Activated CD8-positive, alpha-beta memory T cell treated with anti-CD3 and anti-CD28 coated beads, Interleukin-2, amount 50 U/mL, for 1 hour (primary cell): ENCODE results near the gene DPF3.
"Not testable (repeated sequence)": the region's sequence is repeated elsewhere in the genome, so short reads cannot be mapped to it uniquely, and the experiment has no call there.

Experiments
- DNase-seq: peaks from one replicate; pipeline ENCODE4 v3.0.0-alpha.2; 2020; ENCODE audit errors: extremely low read depth

The DPF3 gene

DNA sequence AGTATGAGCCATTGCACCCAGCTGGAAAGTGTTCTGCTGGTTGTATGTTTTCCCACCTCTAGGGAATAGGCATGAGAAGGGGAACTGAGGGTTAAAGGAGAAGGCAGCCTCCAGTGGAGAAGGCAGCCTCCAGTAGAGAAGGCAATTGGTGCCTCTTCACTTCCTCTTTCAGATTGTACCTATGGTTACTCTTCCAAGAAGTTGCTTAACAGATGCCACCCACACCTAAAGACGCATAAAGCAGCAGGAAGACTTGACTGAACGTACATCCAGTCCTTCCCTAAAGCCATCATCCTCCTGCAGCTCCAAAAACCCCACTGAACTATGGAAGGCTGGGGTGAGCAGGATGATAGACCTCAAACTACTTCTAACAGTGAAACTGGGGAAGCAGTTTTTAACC is 13.1 kb downstream of the DPF3 start:
- no peak for DNase-seq

DNA sequence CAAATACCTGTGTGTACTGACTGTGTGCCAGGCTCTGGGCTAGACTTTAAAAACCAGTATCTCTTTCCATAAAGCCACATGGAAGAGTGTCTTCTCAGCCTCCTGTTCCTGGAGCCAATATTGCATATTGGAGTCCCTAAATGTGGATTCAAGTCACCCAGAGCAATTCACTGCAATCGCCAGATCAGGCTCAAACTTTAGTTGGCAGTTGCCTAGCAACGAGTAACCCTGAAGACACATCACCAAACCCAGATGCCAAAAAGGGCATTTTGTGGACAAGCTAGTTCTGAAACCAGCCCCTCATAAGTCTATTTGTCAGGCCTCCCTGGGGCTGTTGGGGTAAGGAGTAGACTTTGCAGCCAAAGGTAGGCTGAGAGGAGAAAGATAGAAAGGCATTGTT is 13.7 kb downstream of the DPF3 start:
- no peak for DNase-seq

DNA sequence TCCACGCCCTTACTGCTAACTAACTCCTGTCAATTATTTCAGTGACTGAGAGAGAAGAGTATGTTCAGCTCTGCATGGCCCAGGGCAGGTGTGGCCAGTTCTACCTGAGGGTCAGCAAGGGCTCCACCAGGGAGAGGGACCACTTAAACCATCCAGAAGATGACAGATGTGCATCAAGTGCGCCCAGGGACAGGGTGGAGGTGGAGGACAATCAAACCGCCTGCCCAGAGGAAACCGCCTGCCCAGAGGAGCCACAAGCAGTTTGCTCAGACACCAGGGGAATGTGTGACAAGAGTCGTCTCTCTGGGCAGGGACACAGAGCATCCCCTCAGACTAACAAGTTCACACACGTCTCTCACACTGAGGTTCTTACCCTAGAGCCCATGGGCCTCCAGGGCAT is 14.5 kb downstream of the DPF3 start:
- DNase-seq, result no peak

DNA sequence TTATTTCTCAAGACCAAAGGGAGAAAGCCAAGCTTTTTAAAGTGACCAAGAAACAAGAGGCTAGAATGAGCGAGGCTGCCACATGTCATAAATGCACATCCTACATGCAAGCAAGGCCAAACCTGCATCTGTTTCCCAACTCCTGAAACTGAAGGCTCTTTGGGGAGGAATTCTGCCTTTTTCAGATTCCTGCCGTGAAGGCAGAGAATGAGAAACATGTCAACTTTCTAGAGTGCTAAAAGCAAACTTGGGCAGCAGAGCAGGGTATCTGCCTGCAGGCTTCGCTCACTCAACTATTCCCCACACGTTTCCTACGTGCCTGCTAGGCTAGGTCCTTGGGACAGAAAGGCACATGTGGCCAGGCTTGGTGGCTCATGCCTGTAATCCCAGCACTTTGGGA is 15.2 kb downstream of the DPF3 start:
- DNase-seq, result no peak

DNA sequence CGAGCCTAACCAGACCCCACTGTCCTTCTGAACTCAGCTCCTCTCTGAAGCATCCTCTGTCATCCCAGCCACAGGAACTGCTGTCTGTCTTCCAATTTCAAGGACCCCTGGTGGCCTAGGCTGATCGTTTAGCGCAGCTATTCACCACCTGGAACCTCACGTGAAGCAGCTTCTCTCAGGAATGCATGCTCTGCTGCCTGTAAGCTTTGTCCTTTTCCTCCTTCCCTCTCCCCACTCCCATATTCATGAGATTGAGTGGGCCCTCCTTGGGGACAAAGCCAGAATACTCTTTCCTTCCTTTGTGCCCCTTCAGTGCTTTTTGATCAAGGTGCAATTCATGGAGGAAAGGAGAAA is 17.2 kb downstream of the DPF3 start:
- DNase-seq, result no peak

DNA sequence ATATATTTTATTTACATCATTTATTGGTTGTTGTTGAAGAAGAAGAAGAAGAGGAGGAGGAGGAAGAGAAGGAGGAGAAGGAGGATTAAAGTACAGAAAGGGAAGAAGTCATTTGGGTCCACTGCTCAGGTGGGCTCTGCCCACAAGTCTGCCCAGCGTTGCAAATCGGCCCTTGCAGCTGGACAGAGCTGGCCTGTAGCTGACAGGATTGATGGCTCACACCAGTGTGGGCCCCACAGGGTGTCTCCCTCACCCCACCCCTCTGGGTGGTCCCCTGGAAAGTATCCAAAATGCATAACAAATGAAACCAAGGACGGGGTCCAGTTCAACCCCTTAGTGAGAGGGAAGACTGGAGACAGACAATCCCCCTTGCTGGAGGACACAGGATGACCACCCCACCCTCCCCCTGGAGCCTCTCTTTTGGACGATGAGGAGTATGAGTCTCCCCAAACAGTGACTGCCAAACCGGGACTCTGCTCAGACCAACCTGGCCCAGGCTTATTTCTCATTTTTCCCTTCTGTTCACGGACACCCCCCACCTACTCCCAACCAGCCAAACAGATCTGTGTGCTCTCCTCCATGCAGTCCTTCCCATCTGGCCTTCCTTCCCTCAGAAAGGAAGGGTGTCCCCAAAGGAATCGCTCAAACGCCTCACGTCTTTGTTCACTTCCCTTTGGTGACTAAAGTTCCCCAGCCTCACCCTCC is 17.7 kb downstream of the DPF3 start:
- DNase-seq, result no peak

DNA sequence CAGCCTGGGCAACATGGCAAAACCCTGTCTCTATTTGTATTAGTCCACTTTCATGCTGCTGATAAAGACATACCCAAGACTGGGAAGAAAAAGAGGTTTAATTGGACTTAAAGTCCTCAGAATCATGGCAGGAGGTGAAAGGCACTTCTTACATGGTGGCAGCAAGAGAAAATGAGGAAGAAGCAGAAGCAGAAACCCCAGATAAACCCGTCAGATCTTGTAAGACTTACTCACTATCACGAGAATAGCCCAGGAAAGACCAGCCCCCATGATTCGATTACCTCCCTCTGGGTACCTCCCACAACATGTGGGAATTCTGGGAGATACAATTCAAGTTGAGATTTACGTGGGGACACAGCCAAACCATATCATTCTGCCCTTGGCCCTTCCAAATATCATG is 23.0 kb downstream of the DPF3 start:
- not testable (repeated sequence) for DNase-seq

DNA sequence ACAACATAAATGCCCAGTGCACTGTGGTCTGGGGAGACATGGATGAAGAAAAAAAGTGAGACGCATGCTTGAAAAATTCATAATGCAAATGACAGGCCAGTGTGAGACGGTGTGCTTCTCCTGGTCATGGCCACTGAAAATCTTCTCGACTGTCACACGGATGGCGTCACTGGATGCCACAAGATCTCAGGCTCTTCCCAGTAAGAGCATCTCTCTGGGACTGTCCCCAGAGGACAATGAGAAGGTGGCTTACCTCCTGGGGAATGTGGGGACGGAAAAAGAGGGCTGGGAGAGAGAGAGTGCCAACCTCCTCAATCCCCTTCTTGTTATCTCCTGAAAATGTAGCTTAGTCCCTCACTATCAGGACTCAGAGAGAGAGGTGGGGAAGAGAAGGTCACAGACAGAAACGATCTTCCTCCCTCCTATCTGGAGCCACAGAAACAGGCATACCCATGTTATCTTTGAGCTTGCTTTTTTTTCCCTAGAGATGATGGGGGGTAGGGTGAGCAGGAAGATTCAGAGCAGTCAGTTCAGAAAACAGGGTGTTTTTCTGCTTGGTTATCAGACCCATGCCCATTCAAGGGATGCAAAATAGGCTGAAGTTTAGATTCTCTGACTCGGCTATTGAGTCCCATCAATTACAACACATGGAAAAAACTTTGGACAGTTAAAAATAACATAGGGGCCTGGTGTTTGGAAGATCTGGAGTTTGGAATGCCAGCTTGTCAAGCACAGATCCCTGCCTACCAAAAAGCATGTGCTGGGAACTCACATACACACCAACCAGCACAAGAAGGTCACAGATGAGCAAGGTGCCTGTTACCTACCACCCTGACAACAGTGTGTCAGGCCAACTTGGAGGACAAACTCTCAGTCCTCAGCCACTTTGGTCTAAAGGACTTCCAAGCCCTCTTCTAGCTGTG is 24.2 kb downstream of the DPF3 start:
- DNase-seq, result no peak

DNA sequence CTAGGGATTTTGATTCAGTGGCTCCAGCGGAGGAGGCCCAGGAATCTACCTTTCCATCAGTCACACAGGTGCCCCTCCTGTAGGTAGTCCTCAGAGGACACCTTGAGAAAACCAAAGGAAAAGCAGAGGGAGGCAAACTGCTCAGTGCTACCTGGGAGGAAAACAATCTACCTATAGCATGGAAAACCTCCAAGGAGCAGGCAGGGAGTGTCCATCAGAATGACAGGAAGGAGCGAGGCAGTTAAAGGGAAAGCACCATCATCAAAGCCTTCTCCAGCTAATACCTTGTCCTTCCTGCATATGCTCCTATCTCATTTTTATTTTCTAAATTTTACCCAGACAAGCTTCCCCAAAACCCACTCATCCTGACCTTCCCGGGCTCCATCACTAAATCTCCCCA is 25.4 kb downstream of the DPF3 start:
- DNase-seq, result no peak

DNA sequence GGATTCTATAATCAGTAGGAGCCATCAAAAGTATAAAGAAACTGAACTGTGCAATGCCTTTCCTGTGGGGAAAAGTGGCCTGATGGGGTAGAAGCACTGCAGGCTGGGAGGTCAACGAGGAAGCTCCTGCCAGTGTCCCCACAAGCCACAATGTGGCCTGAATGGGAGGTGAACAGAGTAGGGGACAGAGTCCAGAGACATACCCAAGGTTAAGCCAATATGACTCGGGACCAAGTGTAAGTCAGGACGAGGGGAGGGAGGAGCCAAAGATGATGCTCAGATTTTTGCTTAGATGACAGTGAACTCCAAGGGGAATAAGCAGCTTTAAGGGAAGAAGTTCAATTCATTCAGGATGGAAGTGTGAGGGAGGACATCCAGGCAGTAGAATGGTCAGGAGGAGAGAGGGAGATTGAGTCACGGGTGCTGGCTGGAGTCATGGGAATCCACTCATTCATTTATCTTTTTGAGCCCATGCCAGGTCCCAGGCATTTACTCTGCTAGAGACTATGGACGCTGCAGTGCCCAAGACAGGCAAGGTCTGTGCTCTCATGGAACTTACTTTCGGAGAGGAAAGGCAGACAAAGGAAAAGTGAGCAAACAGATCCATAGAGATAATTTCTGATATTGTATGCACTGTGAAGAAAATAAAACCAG is 29.1 kb downstream of the DPF3 start:
- no peak for DNase-seq

DNA sequence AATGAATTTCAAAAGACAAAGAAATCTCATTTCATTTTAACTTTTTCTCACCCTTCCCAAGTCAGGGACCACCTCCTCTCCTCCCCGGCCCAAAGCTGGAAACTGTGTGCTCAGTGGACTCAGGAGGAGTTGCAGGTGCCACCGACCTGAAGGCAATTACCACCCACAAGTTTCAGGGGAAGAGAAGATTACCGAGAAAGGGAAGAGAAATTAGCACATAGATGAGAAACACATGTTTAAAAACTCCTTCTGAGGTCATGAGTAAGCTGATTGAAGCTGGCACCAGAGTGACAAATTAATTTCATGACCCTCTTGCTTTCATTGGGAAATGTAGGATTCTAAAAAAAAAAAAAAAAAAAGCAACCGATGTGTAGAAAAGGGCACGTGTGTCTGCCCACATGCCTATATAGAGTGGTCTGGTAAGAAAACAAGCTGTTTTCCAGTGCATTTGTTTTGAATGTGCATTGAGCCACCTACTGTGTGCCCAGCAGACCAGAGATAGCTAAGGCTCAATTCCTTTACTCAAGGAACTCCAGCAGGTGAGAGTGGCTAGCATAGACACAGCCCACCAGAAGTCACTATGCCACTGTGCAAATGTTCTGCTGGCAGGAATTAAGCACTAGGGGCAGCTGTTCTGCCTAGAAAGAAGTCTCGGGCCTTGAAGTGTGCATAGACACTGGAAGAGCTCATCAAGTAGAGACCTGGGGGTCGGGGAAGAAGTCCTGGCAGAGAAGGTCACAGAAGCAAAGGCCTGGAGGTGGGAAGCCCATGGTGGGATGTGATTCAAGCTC is 30.5 kb downstream of the DPF3 start:
- no peak for DNase-seq

DNA sequence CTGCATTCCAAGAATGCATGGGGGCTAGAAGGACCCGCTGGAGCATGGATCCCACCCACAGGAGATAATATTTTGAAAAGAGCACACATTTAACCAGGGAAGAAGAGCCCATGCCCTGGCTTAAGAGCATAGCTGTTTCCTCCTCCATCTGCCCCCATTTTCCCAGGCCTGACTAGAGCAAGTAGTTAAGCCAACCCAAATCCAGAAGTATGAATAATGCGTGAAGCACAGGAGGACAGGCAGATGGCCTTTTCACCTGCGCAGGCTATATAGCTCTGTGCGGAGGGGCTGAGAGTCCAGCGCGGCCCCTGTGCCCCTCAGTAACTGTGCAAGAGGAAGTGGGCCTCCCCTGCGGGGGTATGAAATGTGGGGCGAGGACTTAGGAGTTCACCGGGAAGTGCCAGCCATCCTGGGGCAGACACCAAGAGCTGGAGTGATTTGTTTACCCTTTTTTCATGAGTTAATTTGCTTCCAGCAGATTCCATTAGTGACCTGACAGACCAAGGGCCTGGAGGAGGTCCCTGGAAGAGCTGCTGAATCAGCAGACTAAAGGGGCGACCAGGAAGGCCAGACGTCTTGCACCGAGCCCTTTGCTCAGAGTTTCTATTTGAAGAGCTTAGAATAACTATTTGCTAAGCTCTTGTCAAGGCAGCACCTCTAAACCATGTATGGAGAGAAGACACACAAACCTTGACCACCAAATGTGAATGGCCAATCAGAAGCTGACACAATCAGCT is 37.2 kb downstream of the DPF3 start:
- no peak for DNase-seq

DNA sequence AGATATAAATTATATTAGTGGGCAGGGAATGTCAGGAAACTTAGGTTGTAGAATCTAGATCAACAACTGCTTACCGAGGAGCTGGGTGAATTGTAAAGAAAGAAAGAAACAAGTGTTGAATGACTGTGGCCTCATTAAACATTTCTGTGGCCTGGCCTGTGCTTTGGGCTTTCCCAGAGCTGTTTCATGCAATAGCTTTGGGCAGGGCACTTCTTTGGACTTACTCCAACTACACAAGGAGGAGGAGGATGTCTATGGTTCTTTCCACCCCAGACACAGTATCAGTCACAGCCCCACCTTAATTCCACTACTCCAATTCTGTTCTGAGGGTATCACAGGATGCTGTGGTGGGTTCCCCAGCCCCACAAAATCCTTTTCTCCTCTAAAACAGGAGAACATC is 38.0 kb downstream of the DPF3 start:
- DNase-seq, result no peak

DNA sequence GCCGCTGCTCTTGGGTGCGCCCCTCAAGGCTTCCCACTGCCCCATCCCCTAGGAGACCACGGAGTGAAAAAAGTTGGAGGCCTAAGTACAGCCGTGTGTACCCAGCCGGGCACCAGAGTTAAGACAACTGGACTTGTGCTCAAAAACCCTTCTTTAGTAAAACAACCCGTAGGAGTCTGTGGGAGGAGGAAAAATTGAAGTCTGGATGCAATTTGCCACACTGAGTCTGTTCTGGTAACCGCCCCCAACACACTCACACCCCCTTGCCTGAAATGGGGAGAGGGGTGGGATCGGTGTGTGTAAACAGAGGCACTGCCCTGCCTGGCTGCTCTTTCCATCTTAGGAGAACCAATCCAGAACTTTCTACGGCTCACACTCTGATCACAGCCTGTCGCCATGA is 41.7 kb downstream of the DPF3 start:
- no peak for DNase-seq

DNA sequence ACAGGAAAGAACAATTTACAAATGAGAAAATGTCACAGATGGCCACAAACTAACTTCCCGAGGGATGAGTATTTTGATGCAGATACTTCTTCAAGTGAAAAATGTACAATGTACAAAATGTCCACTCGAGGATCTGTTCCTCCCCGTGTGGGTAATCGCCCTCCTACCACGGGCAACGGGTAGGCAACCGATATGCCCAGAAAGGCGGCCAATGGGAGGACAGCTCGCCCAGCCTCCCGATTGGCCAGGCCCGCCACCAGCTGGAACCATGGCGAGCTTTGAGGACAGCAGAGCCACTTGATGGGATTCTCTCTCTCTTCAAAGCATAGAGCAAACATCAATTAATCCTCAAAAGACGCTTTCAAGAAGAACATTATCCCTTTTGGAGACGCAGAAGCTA is 42.3 kb downstream of the DPF3 start:
- DNase-seq, result no peak

DNA sequence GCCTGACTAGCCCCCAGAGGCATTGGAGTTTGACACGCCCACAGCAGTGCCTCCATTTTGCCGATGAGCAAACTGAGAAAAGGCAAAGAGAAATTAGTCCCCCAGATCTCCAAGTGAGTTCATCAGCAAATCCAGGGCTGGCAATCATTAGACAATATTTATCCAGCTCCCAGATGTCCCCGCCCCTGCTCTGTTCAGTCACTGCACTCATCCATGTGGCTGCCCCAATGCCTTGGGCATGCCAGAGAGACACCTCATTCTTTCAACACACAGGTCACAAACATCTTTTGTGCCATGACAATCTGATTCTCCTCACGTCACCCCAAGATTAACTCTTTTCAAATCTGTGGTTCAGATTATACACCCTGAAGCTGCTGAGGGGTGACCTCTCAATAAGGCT is 43.5 kb downstream of the DPF3 start:
- no peak for DNase-seq

DNA sequence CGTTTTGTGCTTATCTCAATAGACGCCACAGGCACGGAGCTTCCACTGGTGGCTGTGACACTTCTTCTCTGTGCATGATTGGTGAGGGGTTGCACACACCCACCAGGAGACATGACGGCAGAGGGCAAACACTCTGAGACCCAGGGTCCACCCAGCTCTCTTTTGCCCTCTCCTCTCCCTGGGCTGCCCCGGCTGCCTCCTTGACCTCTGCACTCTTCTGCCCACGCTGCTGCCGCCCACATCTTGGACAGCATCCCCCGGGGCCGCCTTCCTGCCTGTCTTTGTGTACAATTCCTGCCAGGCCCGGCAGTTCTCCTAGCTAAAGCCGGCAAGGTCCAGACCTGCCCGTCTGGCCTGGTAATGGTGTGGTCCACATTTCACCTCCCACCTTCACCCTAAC is 44.7 kb downstream of the DPF3 start:
- DNase-seq, result no peak

DNA sequence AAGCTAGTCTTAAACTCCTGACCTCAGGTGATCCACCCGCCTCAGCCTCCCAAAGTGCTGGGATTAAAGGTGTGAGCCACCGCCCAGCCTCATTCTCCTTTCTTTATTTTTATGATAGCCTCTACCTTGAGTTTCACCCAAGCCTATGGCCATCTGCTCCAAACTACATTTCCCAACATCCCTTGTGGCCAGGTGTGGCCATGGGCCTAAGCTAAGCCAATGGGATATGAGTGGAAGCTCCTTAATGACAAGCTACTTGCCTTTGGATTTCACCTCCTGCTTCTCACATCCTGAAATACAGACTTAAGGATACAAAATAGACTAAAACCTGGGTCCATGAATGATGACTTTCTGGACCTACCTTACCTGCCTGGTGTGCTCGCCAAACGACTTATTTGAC is 46.2 kb downstream of the DPF3 start:
- DNase-seq, result no peak

DNA sequence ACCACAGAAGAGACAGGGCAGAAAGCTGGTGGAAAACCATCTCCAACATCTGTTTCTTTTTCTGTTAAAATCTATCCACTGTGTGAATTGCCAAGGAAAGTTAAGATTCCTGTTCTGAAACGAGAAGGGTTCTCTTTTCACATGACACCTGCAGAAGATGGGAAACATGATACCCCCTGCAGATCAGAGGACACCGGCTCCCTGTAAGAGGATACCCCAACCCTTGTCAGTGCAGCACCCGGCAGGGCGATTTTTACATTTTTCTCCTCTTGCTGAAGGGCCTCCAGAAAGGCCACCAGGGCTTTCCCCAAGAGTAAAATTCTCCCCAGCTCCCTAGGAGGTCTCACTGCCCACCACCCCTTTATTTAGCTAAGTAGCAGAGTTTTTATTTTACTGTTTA is 48.2 kb downstream of the DPF3 start:
- DNase-seq, result no peak

DNA sequence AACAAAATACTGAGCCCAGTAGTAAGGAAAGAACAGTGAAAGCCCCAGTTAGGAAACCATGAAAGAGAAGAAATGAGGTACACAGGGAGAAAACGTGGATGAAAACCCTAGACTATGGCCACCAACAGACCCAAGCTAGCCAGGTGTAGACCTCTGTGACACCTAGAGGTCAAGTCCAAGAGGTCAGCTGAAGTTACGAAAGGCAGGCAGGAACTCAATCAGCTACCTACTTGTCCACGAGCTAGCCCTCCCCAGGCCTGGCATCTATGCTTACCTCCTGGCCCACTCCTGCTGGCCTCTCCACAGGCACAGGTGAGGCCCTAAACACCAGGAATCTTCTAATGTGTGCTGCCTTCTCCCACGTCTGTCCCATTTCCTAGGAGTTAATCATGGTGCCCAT is 48.7 kb downstream of the DPF3 start:
- no peak for DNase-seq

DNA sequence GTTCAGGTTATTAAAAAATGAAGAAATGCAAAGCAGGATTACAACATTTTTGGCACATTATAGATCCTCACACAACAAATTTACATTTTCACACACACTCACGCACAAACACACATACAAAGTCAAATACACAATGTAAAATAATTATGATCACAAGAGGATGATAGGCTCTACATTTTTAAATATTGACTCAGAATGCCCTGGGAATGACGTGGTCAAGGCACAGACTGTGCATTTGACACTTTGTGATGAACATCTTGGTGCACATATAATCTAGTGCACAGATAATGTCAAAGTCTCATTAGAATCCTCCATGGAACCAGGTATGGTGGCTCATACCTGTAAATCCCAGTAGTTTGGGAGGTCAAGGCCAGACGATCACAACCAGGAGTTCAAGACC is 49.4 kb downstream of the DPF3 start:
- no peak for DNase-seq
